Lower leg skin (tissue), 4 donors: ENCODE results near the gene PRICKLE2. TPM values are rescaled to one million over a fixed set of nuclear protein-coding genes. Genes with fewer than 3 reads are reported as not detected.

Source experiments
- DNase-seq, 2 donors: peaks; one replicate each; pipeline ENCODE4 v3.0.0-alpha.2; 2019; ENCODE audit warnings: low spot score in 2 of 2
- H3K4me3 ChIP-seq: fragments of 200-600 bp; sonication (generic); 2 replicates; pipeline ENCODE4 v1.5.1; 2017; ENCODE audit warnings: mild to moderate bottlenecking, low read depth; ENCODE audit not compliant: poor library complexity, severe bottlenecking
- POLR2A ChIP-seq, 2 donors: fragments of 450-650 bp; IDR thresholded peaks; one replicate each; pipeline ENCODE4 v1.6.1; 2016 to 2017; ENCODE audit warnings: antibody characterized with exemption in 2 of 2, mild to moderate bottlenecking in 1 of 2, moderate library complexity in 1 of 2
- WGBS, 2 donors: methylation state at CpG; one replicate each; pipeline ENCODE4 v1.1.5; 2018; 5-methylcytosine and 5-hydroxymethylcytosine counted together
- intact Hi-C: fragments of 100-400 bp; cut with DNase I; formaldehyde crosslinking; loops from one replicate; pipeline ENCODE4 v1.15.0; 2023; ENCODE audit warnings: low total_unique reads
- total RNA-seq, 4 donors: library from RNA; depleted of rRNA; stranded (reverse); fragments of >200 nt; gene quantifications; one replicate each; pipeline ENCODE4 v1.1.0, GENCODE V29; 2016
- TF ChIP-seq, protein P1 (sequence below), 3 donors: fragments of 450-650 bp; IDR thresholded peaks; one replicate each; pipeline ENCODE4 v1.5.1; 2016; ENCODE audit warnings: antibody characterized with exemption in 3 of 3, mild to moderate bottlenecking in 3 of 3, moderate library complexity in 2 of 3

PRICKLE2 gene
- total RNA-seq, 4 donors from 2014 or later = 10.2 to 18.7 (median 11.7) TPM

DNA sequence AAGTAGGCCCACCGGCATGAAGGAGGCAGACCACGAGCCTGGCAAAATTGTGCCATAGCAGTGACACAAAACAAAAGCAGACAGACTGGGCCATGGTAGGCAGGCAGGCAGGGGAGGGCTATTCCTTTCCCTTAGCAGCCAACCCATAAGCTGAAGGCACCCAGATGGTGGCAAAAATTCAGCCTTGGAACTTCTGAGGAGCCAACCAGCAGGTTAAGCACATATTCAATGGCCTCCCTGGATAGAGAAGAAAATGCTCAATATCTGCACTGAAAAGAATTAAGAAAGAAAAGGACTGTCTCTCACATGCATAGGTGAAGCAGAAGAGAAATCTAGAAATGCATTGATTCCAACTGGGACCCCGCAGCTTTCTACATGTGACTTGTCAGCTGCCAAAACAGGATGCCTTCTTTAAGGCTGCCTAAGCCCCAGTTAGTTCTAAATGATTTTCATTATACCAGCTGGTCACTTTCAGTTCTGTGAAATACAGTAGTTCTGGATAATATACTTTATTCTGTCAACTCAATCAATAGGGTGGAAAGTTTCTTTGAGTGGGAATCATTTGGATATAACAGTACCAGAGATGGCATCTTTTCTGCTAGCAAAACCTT, 2.7 kb downstream of the PRICKLE2 start:
- H3K4me3 ChIP-seq = no peak overlapping the region
- intact Hi-C loops = no loop called here
- TF ChIP-seq, protein P1, sequence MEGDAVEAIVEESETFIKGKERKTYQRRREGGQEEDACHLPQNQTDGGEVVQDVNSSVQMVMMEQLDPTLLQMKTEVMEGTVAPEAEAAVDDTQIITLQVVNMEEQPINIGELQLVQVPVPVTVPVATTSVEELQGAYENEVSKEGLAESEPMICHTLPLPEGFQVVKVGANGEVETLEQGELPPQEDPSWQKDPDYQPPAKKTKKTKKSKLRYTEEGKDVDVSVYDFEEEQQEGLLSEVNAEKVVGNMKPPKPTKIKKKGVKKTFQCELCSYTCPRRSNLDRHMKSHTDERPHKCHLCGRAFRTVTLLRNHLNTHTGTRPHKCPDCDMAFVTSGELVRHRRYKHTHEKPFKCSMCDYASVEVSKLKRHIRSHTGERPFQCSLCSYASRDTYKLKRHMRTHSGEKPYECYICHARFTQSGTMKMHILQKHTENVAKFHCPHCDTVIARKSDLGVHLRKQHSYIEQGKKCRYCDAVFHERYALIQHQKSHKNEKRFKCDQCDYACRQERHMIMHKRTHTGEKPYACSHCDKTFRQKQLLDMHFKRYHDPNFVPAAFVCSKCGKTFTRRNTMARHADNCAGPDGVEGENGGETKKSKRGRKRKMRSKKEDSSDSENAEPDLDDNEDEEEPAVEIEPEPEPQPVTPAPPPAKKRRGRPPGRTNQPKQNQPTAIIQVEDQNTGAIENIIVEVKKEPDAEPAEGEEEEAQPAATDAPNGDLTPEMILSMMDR (IDR thresholded peaks at IDR 0.05) = no peak
- no peak for TF ChIP-seq POLR2A (IDR thresholded peaks at IDR 0.05)
- DNase-seq = no peak
- WGBS, 2 donors = 91 to 95% methylated on average over 3 of the region's 3 CpGs

DNA sequence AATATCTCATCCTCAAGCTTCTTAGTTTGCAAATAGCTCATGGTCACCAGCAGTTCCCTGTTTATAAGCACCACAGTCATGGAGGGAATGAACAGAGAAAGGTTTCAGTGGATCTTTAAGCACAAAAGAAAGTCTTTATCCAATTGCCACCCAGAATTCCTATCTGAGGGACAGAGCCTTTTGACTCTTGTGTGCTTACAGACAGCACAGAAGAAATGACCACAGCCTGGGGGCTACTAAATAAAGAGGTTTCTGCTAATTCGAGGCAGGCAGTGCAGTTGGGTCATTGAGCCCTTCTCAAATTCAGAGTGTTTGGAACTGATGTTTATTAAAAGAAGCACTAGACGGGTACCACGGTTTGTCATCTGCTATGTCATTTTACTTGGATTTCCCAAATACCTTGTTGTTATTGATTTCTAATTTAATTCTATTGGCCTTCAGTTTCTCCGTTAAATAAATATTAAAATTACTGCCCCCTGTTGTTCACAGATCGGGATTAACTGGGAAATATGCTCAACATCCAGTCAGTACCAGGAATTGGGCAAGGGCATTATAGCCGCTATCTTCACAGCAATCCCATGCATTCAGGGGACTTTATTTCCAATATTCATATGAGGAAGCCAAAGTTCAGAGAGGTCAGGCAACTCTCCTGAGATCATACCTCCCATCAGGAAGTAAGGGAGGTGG, 3.6 kb downstream of the PRICKLE2 start:
- intact Hi-C loops = no loop called here
- DNase-seq = no peak
- no peak overlapping the region for H3K4me3 ChIP-seq
- no peak for TF ChIP-seq POLR2A (IDR thresholded peaks at IDR 0.05)
- TF ChIP-seq, protein P1 (IDR thresholded peaks at IDR 0.05) = no peak
- 82% methylated on average over 6 of the region's 6 CpGs for WGBS, 2 donors

DNA sequence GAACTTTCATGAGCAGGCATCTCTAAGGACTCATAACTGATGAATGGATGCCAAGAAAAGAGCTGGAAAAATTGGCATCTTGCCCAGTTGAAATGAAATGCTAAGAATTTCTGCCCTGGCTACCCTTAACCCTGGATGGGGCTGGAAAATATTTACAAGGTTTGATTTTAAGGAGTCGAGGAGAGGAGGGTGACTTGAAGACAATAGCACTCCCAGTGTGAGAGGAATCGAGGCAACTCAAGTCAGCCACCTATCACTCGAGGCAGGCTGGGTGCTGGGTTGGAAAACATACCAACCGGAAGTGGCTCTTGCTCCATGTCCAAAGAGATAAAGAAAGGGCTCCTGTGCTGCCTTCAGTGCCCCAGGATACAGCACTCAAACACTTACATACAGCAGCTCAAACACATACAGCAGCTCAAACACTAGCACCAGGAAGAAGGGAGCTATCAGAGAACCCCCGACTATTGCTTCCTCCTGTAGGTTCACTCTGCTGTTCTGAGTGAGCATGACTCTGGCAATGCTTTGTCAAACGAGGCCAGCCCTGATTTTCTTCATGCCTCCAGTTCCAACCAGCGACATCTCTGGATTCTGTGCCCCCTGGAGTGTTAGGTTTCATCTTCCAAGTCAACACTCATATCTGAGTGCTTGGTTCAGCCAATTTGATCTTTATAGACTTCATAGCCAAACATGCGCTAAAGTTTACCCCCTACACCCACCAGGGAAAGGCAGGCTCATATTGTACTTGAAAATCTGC, 4.9 kb downstream of the PRICKLE2 start:
- intact Hi-C loops = no loop called here
- WGBS, 2 donors = 38 to 47% methylated on average over 8 of the region's 8 CpGs
- no peak for TF ChIP-seq POLR2A (IDR thresholded peaks at IDR 0.05)
- TF ChIP-seq, protein P1 (IDR thresholded peaks at IDR 0.05) = no peak
- H3K4me3 ChIP-seq = no peak overlapping the region
- no peak for DNase-seq

- 66 to 70% methylated on average over 4 of the region's 4 CpGs for WGBS, 2 donors
- DNase-seq = no peak
- intact Hi-C loops = no loop called here
- no peak for TF ChIP-seq POLR2A (IDR thresholded peaks at IDR 0.05)
- TF ChIP-seq, protein P1 (IDR thresholded peaks at IDR 0.05) = no peak
- H3K4me3 ChIP-seq = no peak overlapping the region
These were observed 6.5 kb downstream of the PRICKLE2 start for GRCh38 chr3:64218746-64219145.

DNA sequence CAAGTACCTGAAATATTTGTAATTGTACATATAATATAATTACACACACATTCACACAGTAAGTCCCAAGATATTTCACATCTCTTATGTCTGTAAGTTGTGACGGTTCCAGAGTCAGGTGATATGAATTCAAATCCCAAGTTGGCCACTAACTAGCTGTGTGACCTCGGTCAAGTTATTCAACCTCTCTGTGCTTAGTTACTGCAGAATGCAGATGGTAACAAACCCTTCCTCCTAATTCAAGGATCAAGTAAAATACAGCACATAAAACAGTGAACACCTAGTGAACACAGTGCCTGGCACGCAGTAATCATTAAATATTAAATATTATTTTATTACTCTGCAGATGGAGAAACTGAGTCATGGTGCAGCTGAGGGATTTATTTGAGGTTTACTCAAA, 6.9 kb downstream of the PRICKLE2 start:
- H3K4me3 ChIP-seq = no peak overlapping the region
- no peak for DNase-seq
- no peak for TF ChIP-seq POLR2A (IDR thresholded peaks at IDR 0.05)
- TF ChIP-seq, protein P1 (IDR thresholded peaks at IDR 0.05) = no peak
- WGBS, 2 donors = 88 to 99% methylated on average over 3 of the region's 3 CpGs
- intact Hi-C loops = no loop called here
